ENCODE data around the gene CLCN6. TPM values are rescaled to one million over a fixed set of nuclear protein-coding genes. Genes with fewer than 3 reads are reported as not detected.

The CLCN6 gene
- polyA plus RNA-seq, 1 donor (not counting 4 experiments of a cell fraction or from before 2014, with no cell fraction given): 7.4 TPM

DNA sequence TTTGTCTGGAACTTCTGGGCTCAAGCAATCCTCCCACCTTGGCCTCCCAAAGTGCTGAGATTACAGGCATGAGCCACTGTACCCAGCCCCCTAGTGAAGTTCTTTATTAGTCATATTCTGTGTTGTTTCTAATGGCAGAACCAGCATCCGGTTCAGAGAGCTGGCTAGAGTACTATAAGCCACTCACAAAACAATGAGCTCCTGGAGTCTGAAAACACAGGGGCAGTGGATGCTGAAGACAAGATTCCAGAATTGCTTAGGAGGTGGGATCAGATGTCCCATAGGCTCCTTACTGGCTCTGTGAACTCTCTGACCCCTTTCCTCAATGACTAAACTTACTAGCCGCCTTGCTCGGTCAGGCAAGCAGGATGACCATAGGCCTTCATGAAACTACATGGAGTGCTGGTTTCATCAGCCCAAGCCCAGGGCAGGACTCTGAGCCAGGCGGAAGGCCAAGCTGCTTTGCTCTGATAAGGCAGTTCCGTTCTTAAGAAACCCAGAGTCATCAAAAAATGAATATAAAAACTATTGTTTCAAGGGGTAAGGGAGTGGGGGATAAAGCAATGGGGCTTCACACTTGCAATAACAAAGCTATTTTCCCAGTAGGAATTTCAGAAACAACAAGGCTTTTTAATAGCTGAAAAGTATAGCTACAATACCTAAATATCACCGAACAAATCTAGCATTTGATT lies 8.3 kb upstream of the CLCN6 start:
- Histone ChIP-seq H3K4me3 (ENCODE audit: control insufficient read depth in 2 of 3, extremely low read depth in 1 of 3, insufficient read depth in 2 of 3, low read depth in 1 of 3, low read length in 3 of 3) (no peak overlapping the region), H4K20me1 (ENCODE audit: control insufficient read depth, extremely low read depth, insufficient read depth, low read length) (no peaks in the 10 kb centered on the region), H3K27me3 (ENCODE audit: control insufficient read depth, extremely low read depth, insufficient read depth, low read length) (no peaks in the 10 kb centered on the region), H2AFZ (ENCODE audit: control insufficient read depth, low read length) (no peak overlapping the region), H3K36me3 (ENCODE audit: control insufficient read depth in 2 of 2, extremely low read depth in 1 of 2, insufficient read depth in 2 of 2, low read length in 2 of 2) (peaks cover 8 to 22% of the 10 kb centered on the region in 2 experiments), H3K4me1 (ENCODE audit: control insufficient read depth, extremely low read depth, insufficient read depth, low read length) (peaks cover 8% of the 10 kb centered on the region), H3K79me2 (ENCODE audit: control insufficient read depth, insufficient read depth, low read length) (no peaks in the 10 kb centered on the region), H3K9ac (ENCODE audit: control insufficient read depth, extremely low read depth, insufficient read depth, low read length) (no peak overlapping the region), H3K9me1 (ENCODE audit: control insufficient read depth, extremely low read depth, insufficient read depth, low read length) (no peaks in the 10 kb centered on the region), H3K9me3 (ENCODE audit: control insufficient read depth, low read depth, low read length) (no peaks in the 10 kb centered on the region), H3K27ac (ENCODE audit: control insufficient read depth, insufficient read depth, low read length) (no peak overlapping the region), H3K4me2 (ENCODE audit: control insufficient read depth, extremely low read depth, insufficient read depth, low read depth, low read length) (no peak overlapping the region)
- TF ChIP-seq, protein P1, sequence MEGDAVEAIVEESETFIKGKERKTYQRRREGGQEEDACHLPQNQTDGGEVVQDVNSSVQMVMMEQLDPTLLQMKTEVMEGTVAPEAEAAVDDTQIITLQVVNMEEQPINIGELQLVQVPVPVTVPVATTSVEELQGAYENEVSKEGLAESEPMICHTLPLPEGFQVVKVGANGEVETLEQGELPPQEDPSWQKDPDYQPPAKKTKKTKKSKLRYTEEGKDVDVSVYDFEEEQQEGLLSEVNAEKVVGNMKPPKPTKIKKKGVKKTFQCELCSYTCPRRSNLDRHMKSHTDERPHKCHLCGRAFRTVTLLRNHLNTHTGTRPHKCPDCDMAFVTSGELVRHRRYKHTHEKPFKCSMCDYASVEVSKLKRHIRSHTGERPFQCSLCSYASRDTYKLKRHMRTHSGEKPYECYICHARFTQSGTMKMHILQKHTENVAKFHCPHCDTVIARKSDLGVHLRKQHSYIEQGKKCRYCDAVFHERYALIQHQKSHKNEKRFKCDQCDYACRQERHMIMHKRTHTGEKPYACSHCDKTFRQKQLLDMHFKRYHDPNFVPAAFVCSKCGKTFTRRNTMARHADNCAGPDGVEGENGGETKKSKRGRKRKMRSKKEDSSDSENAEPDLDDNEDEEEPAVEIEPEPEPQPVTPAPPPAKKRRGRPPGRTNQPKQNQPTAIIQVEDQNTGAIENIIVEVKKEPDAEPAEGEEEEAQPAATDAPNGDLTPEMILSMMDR (optimal IDR thresholded peaks at IDR 0.05 in 1 of 3, IDR thresholded peaks at IDR 0.05 in 1 of 3, conservative IDR thresholded peaks at IDR 0.05 in 1 of 3; ENCODE audit: extremely low read depth in 1 of 3, insufficient read depth in 2 of 3, low read length in 3 of 3): no peak
- TF ChIP-seq EZH2 (IDR thresholded peaks at IDR 0.05; ENCODE audit: low read length): no peak
- DNase-seq (ENCODE audit: low read depth, low spot score): no peak
- FAIRE-seq: no peak
- dilution Hi-C loops (cut with MboI; ENCODE audit: extremely low pct_ligation_motif_present, low sequenced_read_pairs): no loop called here

- Histone ChIP-seq H3K27ac (ENCODE audit: control insufficient read depth, insufficient read depth, low read length) (no peak overlapping the region), H3K9me1 (ENCODE audit: control insufficient read depth, extremely low read depth, insufficient read depth, low read length) (no peaks in the 10 kb centered on the region), H3K36me3 (ENCODE audit: control insufficient read depth in 2 of 2, extremely low read depth in 1 of 2, insufficient read depth in 2 of 2, low read length in 2 of 2) (peaks cover 8 to 18% of the 10 kb centered on the region in 2 experiments), H2AFZ (ENCODE audit: control insufficient read depth, low read length) (no peak overlapping the region), H3K9ac (ENCODE audit: control insufficient read depth, extremely low read depth, insufficient read depth, low read length) (no peak overlapping the region), H3K4me3 (ENCODE audit: control insufficient read depth in 2 of 3, extremely low read depth in 1 of 3, insufficient read depth in 2 of 3, low read depth in 1 of 3, low read length in 3 of 3) (no peak overlapping the region), H3K4me1 (ENCODE audit: control insufficient read depth, extremely low read depth, insufficient read depth, low read length) (peaks cover 22% of the 10 kb centered on the region), H3K4me2 (ENCODE audit: control insufficient read depth, extremely low read depth, insufficient read depth, low read depth, low read length) (no peak overlapping the region), H3K79me2 (ENCODE audit: control insufficient read depth, insufficient read depth, low read length) (no peaks in the 10 kb centered on the region), H3K27me3 (ENCODE audit: control insufficient read depth, extremely low read depth, insufficient read depth, low read length) (no peaks in the 10 kb centered on the region), H4K20me1 (ENCODE audit: control insufficient read depth, extremely low read depth, insufficient read depth, low read length) (no peaks in the 10 kb centered on the region), H3K9me3 (ENCODE audit: control insufficient read depth, low read depth, low read length) (no peaks in the 10 kb centered on the region)
- FAIRE-seq (no peak), DNase-seq (ENCODE audit: low read depth, low spot score) (no peak)
- TF ChIP-seq, protein P1 (optimal IDR thresholded peaks at IDR 0.05 in 1 of 3, IDR thresholded peaks at IDR 0.05 in 1 of 3, conservative IDR thresholded peaks at IDR 0.05 in 1 of 3; ENCODE audit: extremely low read depth in 1 of 3, insufficient read depth in 2 of 3, low read length in 3 of 3): no peak
- TF ChIP-seq EZH2 (IDR thresholded peaks at IDR 0.05; ENCODE audit: low read length): no peak
- dilution Hi-C loops (cut with MboI; ENCODE audit: extremely low pct_ligation_motif_present, low sequenced_read_pairs): no loop called here
Measured at GRCh38 chr1:11799099-11799498, 6.9 kb upstream of the CLCN6 start.

All from keratinocyte (primary cell).